Endodermal cell (in vitro differentiated cells): ENCODE data around the gene PITHD1. TPM values are rescaled to one million over a fixed set of nuclear protein-coding genes. Genes with fewer than 3 reads are reported as not detected.
"Not testable (repeated sequence)": the region's sequence is repeated elsewhere in the genome, so short reads cannot be mapped to it uniquely, and the experiment has no call there.

Source experiments
- DNase-seq: peaks from one replicate; pipeline ENCODE4 v3.0.0-alpha.2; 2017
- H3K27ac ChIP-seq: 2 replicates; pipeline ENCODE4 v1.5.1; 2013; ENCODE audit warnings: mild to moderate bottlenecking, low read depth, low read length, moderate library complexity
- H3K27me3 ChIP-seq: 2 replicates; pipeline ENCODE4 v1.6.1; 2013; ENCODE audit warnings: mild to moderate bottlenecking, low read length, moderate library complexity; ENCODE audit not compliant: insufficient read depth, control insufficient read depth, poor library complexity, severe bottlenecking
- H3K36me3 ChIP-seq: 2 replicates; pipeline ENCODE4 v1.7.0; 2013; ENCODE audit warnings: mild to moderate bottlenecking, low read length, moderate library complexity; ENCODE audit not compliant: control insufficient read depth, insufficient read depth
- H3K4me1 ChIP-seq: one replicate; pipeline ENCODE4 v1.7.0; 2013; ENCODE audit warnings: low read length; ENCODE audit not compliant: control insufficient read depth, insufficient read depth
- H3K4me3 ChIP-seq: 2 replicates; pipeline ENCODE4 v1.5.1; 2013; ENCODE audit warnings: mild to moderate bottlenecking, low read length, moderate library complexity
- H3K9ac ChIP-seq: 2 replicates; pipeline ENCODE4 v1.6.1; 2013; ENCODE audit warnings: mild to moderate bottlenecking, low read length, moderate library complexity; ENCODE audit not compliant: poor library complexity, severe bottlenecking; ENCODE audit errors: extremely low read depth
- H3K9me3 ChIP-seq: 2 replicates; pipeline ENCODE4 v1.6.1; 2013; ENCODE audit warnings: mild to moderate bottlenecking, low read length, moderate library complexity; ENCODE audit not compliant: control insufficient read depth
- H3K27ac Mint-ChIP-seq: 2 replicates; pipeline ENCODE4 v1.8.0; 2020; ENCODE audit warnings: mixed read lengths
- H3K27me3 Mint-ChIP-seq: 2 replicates; pipeline ENCODE4 v1.8.0; 2021; ENCODE audit warnings: mild to moderate bottlenecking, mixed read lengths; ENCODE audit not compliant: insufficient read depth
- H3K36me3 Mint-ChIP-seq: 2 replicates; pipeline ENCODE4 v1.8.0; 2020; ENCODE audit warnings: low read depth, mixed read lengths
- H3K4me1 Mint-ChIP-seq: 2 replicates; pipeline ENCODE4 v1.8.0; 2020; ENCODE audit warnings: mixed read lengths
- H3K4me3 Mint-ChIP-seq: 2 replicates; pipeline ENCODE4 v1.8.0; 2020; ENCODE audit warnings: mild to moderate bottlenecking, moderate library complexity, mixed read lengths
- H3K9me3 Mint-ChIP-seq: 2 replicates; pipeline ENCODE4 v1.8.0; 2020; ENCODE audit warnings: mild to moderate bottlenecking, mixed read lengths
- CTCF ChIP-seq: fragments of 200-600 bp; sonication (generic); conservative IDR thresholded peaks from 2 replicates; pipeline ENCODE4 v1.5.0; 2021; ENCODE audit warnings: antibody characterized with exemption, mild to moderate bottlenecking
- WGBS, 2 experiments: methylation state at CpG; one replicate each; pipeline versions ENCODE4 v1.1.5 to v1.1.7; 2013; ENCODE audit warnings: missing lambda C conversion rate in 2 of 2, mixed read lengths in 1 of 2; ENCODE audit not compliant: insufficient coverage in 1 of 2, insufficient read length in 1 of 2; 5-methylcytosine and 5-hydroxymethylcytosine counted together
- long read RNA-seq, 4 experiments: library from polyadenylated mRNA in 2 of 4; library from RNA in 1 of 4; library from capped mRNA in 1 of 4; stranded (forward) in 3 of 4; unstranded in 1 of 4; transcript quantifications; one replicate each; pipeline ENCODE4 v2.0.0, GENCODE V29; 2020 to 2021; ENCODE audit warnings: inconsistent platforms in 1 of 4
- polyA plus RNA-seq, 2 experiments: library from polyadenylated mRNA; stranded (reverse); fragments of 50-300 nt; gene quantifications; one replicate each; pipeline ENCODE4 v1.2.3, GENCODE V29; 2013
- total RNA-seq, 2 donors: library from RNA; stranded (reverse); fragmentation: NEBNext Ultra II Directional in 1 of 2; extraction: Animal tissue kit (Norgen Biotek cat#: 25700) in 1 of 2; gene quantifications; 2 replicates in 1 of 2; 3 replicates in 1 of 2; pipeline ENCODE4 v1.2.1, GENCODE V29; 2021

The PITHD1 gene
- 10 to 100 TPM; 62.5 to 71.3 TPM for total RNA-seq
- 47.3 TPM for polyA plus RNA-seq (2013, experiment 1 of 2)
- polyA plus RNA-seq (2013, experiment 2 of 2): 42.7 TPM
- long read RNA-seq, experiment 1, transcript PITHD1-201 (6 exons, 1,603 nt): major isoform, 28 of 36 reads
- long read RNA-seq, experiment 1, partial matches to known transcripts: 6 of 36 reads
- long read RNA-seq, experiment 1, other reads (novel, unspliced or antisense): 2 of 36 reads
- long read RNA-seq, experiment 2, transcript PITHD1-201 (6 exons, 1,603 nt): major isoform, 90 of 97 reads
- long read RNA-seq, experiment 2, partial matches to known transcripts: 3 of 97 reads
- long read RNA-seq, experiment 2, other reads (novel, unspliced or antisense): 4 of 97 reads
- long read RNA-seq, experiment 3, transcript PITHD1-201 (6 exons, 1,603 nt): major isoform, 252 of 274 reads
- long read RNA-seq, experiment 3, partial matches to known transcripts: 2 of 274 reads
- long read RNA-seq, experiment 3, other reads (novel, unspliced or antisense): 20 of 274 reads
- long read RNA-seq, experiment 4, partial matches to known transcripts: 17 of 18 reads
- long read RNA-seq, experiment 4, other reads (novel, unspliced or antisense): 0 of 18 reads

- Histone ChIP-seq H3K36me3 (peaks cover 23% of the 10 kb centered on the region), H3K27me3 (no peaks in the 10 kb centered on the region), H3K27ac (peak within 1 kb of the TSS; percentile 66), H3K9me3 (no peaks in the 10 kb centered on the region), H3K4me3 (peak within 1 kb of the TSS; percentile 95), H3K4me1 (no peaks in the 10 kb centered on the region), H3K9ac (peak within 1 kb of the TSS; percentile 85)
- Mint-ChIP-seq H3K4me1 (peaks cover 7% of the 10 kb centered on the region), H3K4me3 (peak within 1 kb of the TSS; percentile 81), H3K9me3 (no peaks in the 10 kb centered on the region), H3K27me3 (no peaks in the 10 kb centered on the region), H3K36me3 (peaks cover 9% of the 10 kb centered on the region), H3K27ac (peak within 1 kb of the TSS; percentile 98)
- 0 to 1% methylated on average over 23 to 83 of the region's 91 CpGs for WGBS, 2 experiments
- TF ChIP-seq CTCF: no peak
- peak; percentile 94 for DNase-seq
These were observed at the start of gene PITHD1 for GRCh38 chr1:23777979-23778814. Gene PITHD1, plus strand, starts transcription at chr1:23778418. Its CDS starts 98 bp downstream, at chr1:23778516.

- peak overlapping the region; percentile 56 for H3K27ac Mint-ChIP-seq
- no peaks in the 10 kb centered on the region for H3K9me3 Mint-ChIP-seq
- no peaks in the 10 kb centered on the region for H3K27me3 ChIP-seq
- no peaks in the 10 kb centered on the region for H3K36me3 ChIP-seq
- no peak for DNase-seq
- no peak overlapping the region for H3K9ac ChIP-seq
- peaks cover 5% of the 10 kb centered on the region for H3K4me1 Mint-ChIP-seq
- H3K4me1 ChIP-seq: no peaks in the 10 kb centered on the region
- H3K27me3 Mint-ChIP-seq: no peaks in the 10 kb centered on the region
- H3K4me3 ChIP-seq: no peak overlapping the region
- no peak for TF ChIP-seq CTCF
- 95 to 97% methylated on average over 8 to 10 of the region's 10 CpGs for WGBS, 2 experiments
- H3K36me3 Mint-ChIP-seq: peaks cover 5% of the 10 kb centered on the region
- no peak overlapping the region for H3K27ac ChIP-seq
- no peak overlapping the region for H3K4me3 Mint-ChIP-seq
- H3K9me3 ChIP-seq: no peaks in the 10 kb centered on the region
These were observed 45.6 kb upstream of the PITHD1 start for GRCh38 chr1:23732363-23733224.

- not testable (repeated sequence) for H3K4me1 ChIP-seq, H3K9ac ChIP-seq, H3K27me3 ChIP-seq, H3K9me3 Mint-ChIP-seq, H3K36me3 Mint-ChIP-seq, H3K4me3 Mint-ChIP-seq, DNase-seq, H3K36me3 ChIP-seq, H3K4me3 ChIP-seq, H3K9me3 ChIP-seq, H3K27me3 Mint-ChIP-seq, H3K27ac ChIP-seq, H3K4me1 Mint-ChIP-seq, H3K27ac Mint-ChIP-seq
- WGBS, 2 experiments: 92 to 100% methylated on average over 2 to 5 of the region's 5 CpGs
These were observed 44.9 kb upstream of the PITHD1 start for GRCh38 chr1:23733281-23733680.
